H1 (cell line): Measurements from ENCODE around the gene MAS1L. TPM values are rescaled to one million over a fixed set of nuclear protein-coding genes. Genes with fewer than 3 reads are reported as not detected.

Experiments used
- CTCF ChIA-PET: fragments of 300-600 bp; sonication (Branson Sonifier 250); formaldehyde crosslinking; loops from one replicate; lab custom pipeline; 2021; ENCODE audit not compliant: partially characterized antibody; lab: Charles Lee
- POLR2A ChIA-PET: fragments of 300-600 bp; sonication (Branson Sonifier 250); formaldehyde crosslinking; loops from one replicate; lab custom pipeline; 2021; ENCODE audit warnings: inconsistent platforms; ENCODE audit not compliant: partially characterized antibody; lab: Charles Lee
- DNase-seq, 2 experiments: peaks; one replicate each; pipeline versions ENCODE4 v3.0.0 to v3.0.0-alpha.2; 2010 to 2022; ENCODE audit warnings: low spot score in 2 of 2, low read depth in 1 of 2, mixed read lengths in 1 of 2
- FAIRE-seq: peaks from 2 replicates; lab custom pipeline; 2011; peaks lifted over from hg19 to GRCh38; lab: Jason Lieb, UNC
- H2AFZ ChIP-seq: 2 replicates; pipeline ENCODE4 v1.8.1; 2012; ENCODE audit warnings: low read length, inconsistent platforms
- H2AK5ac ChIP-seq: 2 replicates; pipeline ENCODE4 v1.6.1; 2013; ENCODE audit warnings: low read depth, low read length
- H2BK120ac ChIP-seq: replicated peaks from 2 replicates; pipeline ENCODE3; 2013; ENCODE audit warnings: low read depth, low read length, inconsistent platforms
- H2BK12ac ChIP-seq: 2 replicates; pipeline ENCODE4 v1.6.1; 2013; ENCODE audit warnings: low read depth, low read length
- H2BK15ac ChIP-seq: 2 replicates; pipeline ENCODE4 v1.6.1; 2013; ENCODE audit warnings: low read length
- H2BK20ac ChIP-seq: 2 replicates; pipeline ENCODE4 v1.6.1; 2013; ENCODE audit warnings: low read length
- H2BK5ac ChIP-seq: 2 replicates; pipeline ENCODE4 v1.6.1; 2013; ENCODE audit warnings: low read depth, low read length
- H3K14ac ChIP-seq: 2 replicates; pipeline ENCODE4 v1.6.1; 2013; ENCODE audit warnings: inconsistent platforms; ENCODE audit not compliant: insufficient read length
- H3K18ac ChIP-seq: 2 replicates; pipeline ENCODE4 v1.6.1; 2013; ENCODE audit warnings: low read length; ENCODE audit errors: extremely low read depth
- H3K23ac ChIP-seq: 2 replicates; pipeline ENCODE4 v1.6.1; 2013; ENCODE audit warnings: inconsistent platforms; ENCODE audit not compliant: insufficient read length
- H3K23me2 ChIP-seq: 2 replicates; pipeline ENCODE4 v1.6.1; 2013; ENCODE audit warnings: low read depth, low read length
- H3K27ac ChIP-seq: 2 replicates; pipeline ENCODE4 v1.6.1; 2011; ENCODE audit warnings: low read depth, low read length, inconsistent platforms
- H3K27me3 ChIP-seq, 4 experiments: replicated peaks in 1 of 4; 1 replicate in 1 of 4; 2 replicates in 3 of 4; pipeline versions ENCODE4 v1.6.1 to v1.8.1; 2011 to 2013; ENCODE audit warnings: low read length in 3 of 4, mild to moderate bottlenecking in 3 of 4, inconsistent platforms in 2 of 4, mixed read lengths in 2 of 4, moderate library complexity in 1 of 4; ENCODE audit not compliant: control insufficient read depth in 3 of 4, insufficient read depth in 3 of 4; ENCODE audit errors: extremely low read depth in 1 of 4
- H3K36me3 ChIP-seq, 4 experiments: 2 replicates each; pipeline versions ENCODE4 v1.6.1 to v1.8.1; 2011 to 2013; ENCODE audit warnings: mild to moderate bottlenecking in 4 of 4, low read length in 3 of 4, moderate library complexity in 2 of 4, control low read depth in 1 of 4, inconsistent platforms in 1 of 4; ENCODE audit not compliant: insufficient read depth in 4 of 4, control insufficient read depth in 2 of 4
- H3K4ac ChIP-seq: replicated peaks from 2 replicates; pipeline ENCODE3; 2013; ENCODE audit warnings: low read length, low read depth, mixed read lengths, inconsistent platforms; ENCODE audit not compliant: insufficient read length
- H3K4me1 ChIP-seq, 4 experiments: replicated peaks in 1 of 4; 1 replicate in 1 of 4; 2 replicates in 3 of 4; pipeline versions ENCODE4 v1.6.1 to v1.8.1; 2011 to 2013; ENCODE audit warnings: low read length in 3 of 4, inconsistent platforms in 2 of 4, mixed read lengths in 1 of 4; ENCODE audit not compliant: insufficient read depth in 4 of 4, control insufficient read depth in 3 of 4
- H3K4me2 ChIP-seq, 2 experiments: 2 replicates each; pipeline versions ENCODE4 v1.6.1 to v1.8.1; 2011 to 2013; ENCODE audit warnings: low read depth in 2 of 2, low read length in 2 of 2, control low read depth in 1 of 2, inconsistent platforms in 1 of 2, mild to moderate bottlenecking in 1 of 2; ENCODE audit not compliant: insufficient read depth in 1 of 2
- H3K4me3 ChIP-seq, 4 experiments: fragments of 200-600, 300-600 bp in 1 of 4; sonication (generic), shearing (Covaris generic), sonication (Bioruptor Twin) in 1 of 4; 2 replicates each; pipeline versions ENCODE4 v1.5.1 to v1.8.1; 2011 to 2016; ENCODE audit warnings: low read length in 4 of 4, low read depth in 3 of 4, control low read depth in 2 of 4, inconsistent platforms in 2 of 4, mild to moderate bottlenecking in 2 of 4, mixed read lengths in 1 of 4, moderate library complexity in 1 of 4; ENCODE audit not compliant: insufficient read depth in 2 of 4; ENCODE audit errors: extremely low read depth in 1 of 4
- H3K56ac ChIP-seq: replicated peaks from 2 replicates; pipeline ENCODE3; 2013; ENCODE audit warnings: low read depth, mild to moderate bottlenecking, mixed read lengths, low read length, inconsistent platforms; ENCODE audit not compliant: insufficient read length
- H3K79me1 ChIP-seq: 2 replicates; pipeline ENCODE4 v1.6.1; 2013; ENCODE audit warnings: low read depth, low read length, control low read depth
- H3K79me2 ChIP-seq, 2 experiments: 2 replicates each; pipeline versions ENCODE4 v1.6.1 to v1.8.1; 2012 to 2013; ENCODE audit warnings: low read length in 2 of 2, mild to moderate bottlenecking in 2 of 2, inconsistent platforms in 1 of 2; ENCODE audit not compliant: insufficient read depth in 2 of 2, control insufficient read depth in 1 of 2
- H3K9ac ChIP-seq, 4 experiments: replicated peaks in 1 of 4; 1 replicate in 1 of 4; 2 replicates in 3 of 4; pipeline versions ENCODE4 v1.6.1 to v1.8.1; 2011 to 2013; ENCODE audit warnings: low read depth in 3 of 4, low read length in 3 of 4, control low read depth in 2 of 4, mild to moderate bottlenecking in 2 of 4, moderate library complexity in 2 of 4, inconsistent platforms in 1 of 4; ENCODE audit errors: extremely low read depth in 1 of 4
- H3K9me3 ChIP-seq, 2 experiments: 2 replicates each; pipeline versions ENCODE4 v1.6.1 to v1.8.1; 2012 to 2013; ENCODE audit warnings: mild to moderate bottlenecking in 2 of 2, moderate library complexity in 2 of 2, control low read depth in 1 of 2, inconsistent platforms in 1 of 2, low read depth in 1 of 2, low read length in 1 of 2, mixed read lengths in 1 of 2; ENCODE audit not compliant: insufficient read depth in 2 of 2
- H4K20me1 ChIP-seq, 2 experiments: replicated peaks in 1 of 2; 2 replicates each; pipeline versions ENCODE3 to v1.8.1; 2011 to 2013; ENCODE audit warnings: inconsistent platforms in 2 of 2, low read length in 2 of 2, mild to moderate bottlenecking in 1 of 2; ENCODE audit not compliant: insufficient read depth in 2 of 2, control insufficient read depth in 1 of 2
- H4K5ac ChIP-seq: 2 replicates; pipeline ENCODE4 v1.6.1; 2013; ENCODE audit warnings: low read length, low read depth, mixed read lengths, inconsistent platforms; ENCODE audit not compliant: insufficient read length
- H4K8ac ChIP-seq: 2 replicates; pipeline ENCODE4 v1.8.0; 2013; ENCODE audit warnings: mild to moderate bottlenecking, moderate library complexity, low read length, inconsistent platforms; ENCODE audit not compliant: insufficient read depth; ENCODE audit errors: extremely low read depth
- H4K91ac ChIP-seq: replicated peaks from 2 replicates; pipeline ENCODE3; 2013; ENCODE audit warnings: low read length, mixed read lengths, inconsistent platforms; ENCODE audit not compliant: insufficient read length
- BCL11A ChIP-seq, 2 experiments: IDR thresholded peaks; one replicate each; pipeline ENCODE4 v1.6.1; 2011; ENCODE audit warnings: low read depth in 2 of 2, low read length in 2 of 2, mild to moderate bottlenecking in 2 of 2
- BRCA1 ChIP-seq: IDR thresholded peaks from 2 replicates; pipeline ENCODE4 v1.6.1; 2012; ENCODE audit warnings: low read depth, low read length, improper control_type of control experiment
- CEBPB ChIP-seq: IDR thresholded peaks from 2 replicates; pipeline ENCODE4 v1.6.1; 2012; ENCODE audit warnings: low read depth, low read length
- CTCF ChIP-seq, 3 experiments: IDR thresholded peaks; 1 replicate in 2 of 3; 2 replicates in 1 of 3; pipeline versions ENCODE4 v1.5.1 to v1.6.1; 2011; ENCODE audit warnings: low read length in 3 of 3, mild to moderate bottlenecking in 3 of 3, inconsistent platforms in 2 of 3, low read depth in 1 of 3, moderate library complexity in 1 of 3; ENCODE audit not compliant: insufficient read depth in 1 of 3; ENCODE audit errors: control extremely low read depth in 1 of 3
- EZH2 ChIP-seq: fragments of 200-600 bp; sonication (generic); IDR thresholded peaks from 2 replicates; pipeline ENCODE4 v1.7.1; 2012; ENCODE audit warnings: low read depth, mild to moderate bottlenecking, moderate library complexity, low read length, inconsistent platforms; ENCODE audit not compliant: severe bottlenecking
- GABPA ChIP-seq: IDR thresholded peaks from 2 replicates; pipeline ENCODE4 v1.6.1; 2011; ENCODE audit warnings: mild to moderate bottlenecking, low read length, moderate library complexity, borderline replicate concordance; ENCODE audit not compliant: insufficient read depth
- GTF2F1 ChIP-seq: IDR thresholded peaks from 2 replicates; pipeline ENCODE4 v1.6.1; 2012; ENCODE audit warnings: low read depth, low read length, improper control_type of control experiment, borderline replicate concordance
- HDAC2 ChIP-seq, 2 experiments: fragments of 300-600 bp in 1 of 2; sonication (generic) in 1 of 2; IDR thresholded peaks; 2 replicates each; pipeline ENCODE4 v1.6.1; 2011 to 2012; ENCODE audit warnings: low read depth in 2 of 2, low read length in 2 of 2, mild to moderate bottlenecking in 2 of 2, moderate library complexity in 2 of 2, borderline replicate concordance in 1 of 2, inconsistent platforms in 1 of 2
- NRF1 ChIP-seq: IDR thresholded peaks from 2 replicates; pipeline ENCODE4 v1.6.1; 2011; ENCODE audit warnings: mild to moderate bottlenecking, low read depth, low read length, improper control_type of control experiment
- SIRT6 ChIP-seq: IDR thresholded peaks from one replicate; pipeline ENCODE4 v1.7.1; 2012; ENCODE audit warnings: low read length, inconsistent platforms
- SIX5 ChIP-seq: IDR thresholded peaks from 2 replicates; pipeline ENCODE4 v1.6.1; 2011; ENCODE audit warnings: mild to moderate bottlenecking, low read depth, low read length
- SP2 ChIP-seq: IDR thresholded peaks from 2 replicates; pipeline ENCODE4 v1.6.1; 2012; ENCODE audit warnings: mild to moderate bottlenecking, low read length, inconsistent platforms
- polyA plus RNA-seq, 7 experiments: library from polyadenylated mRNA; depleted of rRNA in 3 of 7; stranded (reverse) in 5 of 7; unstranded in 2 of 7; fragments of >200 nt in 5 of 7; fragments of 200-250 nt in 2 of 7; gene quantifications; 1 replicate in 5 of 7; 2 replicates in 1 of 7; 4 replicates in 1 of 7; pipeline versions ENCODE4 v1.2.1 to v1.2.3, GENCODE V29; 2011 to 2013; ENCODE audit warnings: missing spikeins in 2 of 7, mixed read lengths in 2 of 7
- total RNA-seq: library from RNA; stranded (reverse); fragmentation: NEBNext Ultra II Directional; extraction: Animal tissue kit (Norgen Biotek cat#: 25700); gene quantifications from 2 replicates; pipeline ENCODE4 v1.2.1, GENCODE V29; 2021

Gene MAS1L
- total and polyA plus RNA-seq, 2 of the 8 experiments (the other 6 are each of a cell fraction or from before 2014, with no cell fraction given): not detected

- Histone ChIP-seq H2BK12ac (no peak overlapping the region), H2BK20ac (no peak overlapping the region), H4K20me1 (no peaks in the 10 kb centered on the region), H3K23ac (no peak overlapping the region), H4K8ac (no peak overlapping the region), H3K9ac (no peak overlapping the region), H3K14ac (no peak overlapping the region), H3K23me2 (no peaks in the 10 kb centered on the region), H3K9me3 (no peaks in the 10 kb centered on the region), H3K18ac (no peak overlapping the region), H2BK15ac (no peak overlapping the region), H3K4ac (no peak overlapping the region), H2BK5ac (no peak overlapping the region), H3K4me3 (no peak overlapping the region), H3K56ac (no peak overlapping the region), H3K27me3 (no peaks in the 10 kb centered on the region), H3K36me3 (no peaks in the 10 kb centered on the region), H2AFZ (no peak overlapping the region), H2AK5ac (no peak overlapping the region), H2BK120ac (no peak overlapping the region), H3K79me2 (no peaks in the 10 kb centered on the region), H4K91ac (no peak overlapping the region), H3K4me1 (no peaks in the 10 kb centered on the region), H3K79me1 (no peaks in the 10 kb centered on the region), H3K4me2 (no peak overlapping the region), H3K27ac (no peak overlapping the region), H4K5ac (no peak overlapping the region)
- FAIRE-seq: no peak
- POLR2A ChIA-PET: no interaction called here
- TF ChIP-seq CTCF (IDR thresholded peaks at IDR 0.05; ENCODE audit: control extremely low read depth in 1 of 3, insufficient read depth in 1 of 3, low read depth in 1 of 3, low read length in 3 of 3) (no peak), HDAC2 (IDR thresholded peaks at IDR 0.05; ENCODE audit: borderline replicate concordance in 1 of 2, low read depth in 2 of 2, low read length in 2 of 2) (no peak), BCL11A (IDR thresholded peaks at IDR 0.05; ENCODE audit: low read depth in 2 of 2, low read length in 2 of 2) (no peak), SIRT6 (no peak), EZH2 (no peak), NRF1 (no peak), SP2 (no peak), GTF2F1 (no peak), CEBPB (no peak), GABPA (no peak), BRCA1 (no peak), SIX5 (no peak)
- DNase-seq: no peak
- CTCF ChIA-PET: interaction anchor here (1.0 kb wide), 1 partner anchor 9 kb away, joined by 3 read pairs; no protein-coding TSS in a partner anchor
Measured at GRCh38 chr6:29488874-29489273, 1.1 kb upstream of the MAS1L start.
